Measurements from ENCODE around the gene BCLAF1.

BCLAF1 gene

DNA sequence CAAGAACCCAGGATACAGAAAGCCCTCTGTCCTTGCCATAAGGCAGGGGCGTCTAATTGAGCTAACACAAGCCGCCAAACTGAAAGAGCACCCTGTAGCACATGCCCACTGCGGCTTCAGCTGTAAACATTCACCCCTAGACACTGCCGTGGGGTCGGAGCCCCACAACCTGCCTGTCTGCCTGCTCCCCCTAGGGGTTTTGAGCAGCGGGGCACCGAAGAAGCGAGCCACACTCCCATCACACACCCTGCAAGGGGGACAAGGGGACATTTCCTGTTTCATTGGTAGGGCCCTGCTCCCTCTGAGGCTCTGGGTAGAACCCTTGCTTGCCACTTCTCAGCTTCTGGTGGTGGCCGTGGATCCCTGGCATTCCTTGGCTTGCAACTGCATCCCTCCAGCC, 45.2 kb upstream of the BCLAF1 start:
- POLR2A ChIA-PET: no interaction called here
- no peak for DNase-seq (ENCODE audit: extremely low spot score)
- TF ChIP-seq CTBP1 (IDR thresholded peaks at IDR 0.05; ENCODE audit: borderline replicate concordance) (no peak), FOXA1 (IDR thresholded peaks at IDR 0.05) (no peak), ELF4 (IDR thresholded peaks at IDR 0.05) (no peak), TARDBP (IDR thresholded peaks at IDR 0.05) (no peak), FOXM1 (IDR thresholded peaks at IDR 0.05; ENCODE audit: borderline replicate concordance) (no peak), SP1 (IDR thresholded peaks at IDR 0.05) (no peak), BHLHE40 (IDR thresholded peaks at IDR 0.05; ENCODE audit: borderline replicate concordance) (no peak), NFRKB (IDR thresholded peaks at IDR 0.05) (no peak), LEF1 (IDR thresholded peaks at IDR 0.05; ENCODE audit: borderline replicate concordance) (no peak), ZNF384 (IDR thresholded peaks at IDR 0.05) (no peak), FOXK2 (IDR thresholded peaks at IDR 0.05) (no peak), SUZ12 (IDR thresholded peaks at IDR 0.05) (no peak), L3MBTL2 (conservative IDR thresholded peaks at IDR 0.05) (no peak), HDGF (IDR thresholded peaks at IDR 0.05; ENCODE audit: borderline replicate concordance) (no peak), ARNT (IDR thresholded peaks at IDR 0.05) (no peak)
- TF ChIP-seq, protein P1, sequence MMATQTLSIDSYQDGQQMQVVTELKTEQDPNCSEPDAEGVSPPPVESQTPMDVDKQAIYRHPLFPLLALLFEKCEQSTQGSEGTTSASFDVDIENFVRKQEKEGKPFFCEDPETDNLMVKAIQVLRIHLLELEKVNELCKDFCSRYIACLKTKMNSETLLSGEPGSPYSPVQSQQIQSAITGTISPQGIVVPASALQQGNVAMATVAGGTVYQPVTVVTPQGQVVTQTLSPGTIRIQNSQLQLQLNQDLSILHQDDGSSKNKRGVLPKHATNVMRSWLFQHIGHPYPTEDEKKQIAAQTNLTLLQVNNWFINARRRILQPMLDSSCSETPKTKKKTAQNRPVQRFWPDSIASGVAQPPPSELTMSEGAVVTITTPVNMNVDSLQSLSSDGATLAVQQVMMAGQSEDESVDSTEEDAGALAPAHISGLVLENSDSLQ (IDR thresholded peaks at IDR 0.05): no peak
- CTCF ChIA-PET: interaction anchor here (0.6 kb wide), 1 partner anchor 233 kb away, joined by 4 read pairs; no protein-coding TSS in a partner anchor

DNA sequence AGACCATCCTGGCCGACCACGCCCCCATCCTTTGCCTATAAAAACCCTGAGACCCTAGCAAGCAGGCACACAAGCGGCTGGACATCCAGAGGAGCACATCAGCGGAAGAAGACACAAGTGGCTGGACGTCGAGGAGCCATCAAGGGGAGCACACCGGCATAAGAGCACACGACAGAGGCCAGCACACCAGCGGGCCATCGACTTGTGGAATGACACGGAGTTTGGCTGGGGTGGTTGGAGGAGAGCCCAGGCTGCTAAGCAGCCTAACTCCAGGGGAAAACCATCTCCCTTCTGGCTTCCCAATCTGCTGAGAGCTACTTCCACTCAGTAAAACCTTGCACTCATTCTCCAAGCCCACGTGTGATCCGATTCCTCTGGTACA, 44.8 kb upstream of the BCLAF1 start:
- ChIA-PET POLR2A (no interaction called here), CTCF (interaction anchor here (0.6 to 1.2 kb wide), 2 partner anchors 48 to 232 kb away, joined by 3 to 4 read pairs; no protein-coding TSS in a partner anchor)

DNA sequence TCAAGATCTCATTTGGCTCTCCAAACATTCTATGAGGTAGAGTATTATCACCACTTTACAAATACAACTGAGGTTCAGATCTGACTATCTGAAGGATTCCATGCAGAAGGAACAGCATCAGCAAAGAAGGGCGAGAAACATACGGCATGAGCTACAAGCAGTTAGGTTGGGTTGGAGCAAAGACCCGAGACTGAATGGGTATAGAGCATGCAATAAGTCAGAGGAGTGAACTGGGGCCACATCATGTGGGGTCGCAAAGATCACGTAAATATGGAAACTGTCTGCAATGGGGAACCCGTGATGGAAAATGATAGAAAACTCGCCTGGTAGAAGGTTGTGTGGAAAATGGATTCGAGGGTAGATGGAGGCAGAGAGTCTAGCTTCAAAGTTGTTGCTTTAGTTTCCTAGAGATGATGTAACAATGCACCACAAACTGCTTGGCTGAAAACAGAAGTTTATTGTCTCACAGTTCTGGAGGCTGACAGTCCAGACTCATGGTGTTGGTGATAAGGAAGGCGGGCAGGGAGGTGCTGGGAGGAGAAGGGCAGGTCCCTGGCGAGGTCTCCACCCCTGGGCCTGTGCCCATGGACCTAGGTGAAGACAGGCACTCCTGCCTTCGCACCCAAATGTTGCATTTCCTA, 44.3 kb upstream of the BCLAF1 start:
- ChIA-PET POLR2A (interaction anchor here (1.7 kb wide), 1 partner anchor 44 kb away, joined by 7 read pairs; the partner anchor contains the start of gene BCLAF1), CTCF (interaction anchor here (0.6 to 2.2 kb wide), 3 partner anchors 12 to 232 kb away, joined by 3 to 7 read pairs (median 4); no protein-coding TSS in a partner anchor)
- TF ChIP-seq NFRKB (IDR thresholded peaks at IDR 0.05): no peak
- no peak for TF ChIP-seq HDGF (IDR thresholded peaks at IDR 0.05; ENCODE audit: borderline replicate concordance)
- no peak for TF ChIP-seq FOXM1 (IDR thresholded peaks at IDR 0.05; ENCODE audit: borderline replicate concordance)
- DNase-seq (ENCODE audit: extremely low spot score): no peak

More for the DNA sequence above, 44.8 kb upstream of the BCLAF1 start:
- no peak for DNase-seq (ENCODE audit: extremely low spot score)
- no peak for TF ChIP-seq ARNT (IDR thresholded peaks at IDR 0.05)
- no peak for TF ChIP-seq BHLHE40 (IDR thresholded peaks at IDR 0.05; ENCODE audit: borderline replicate concordance)
- TF ChIP-seq SP1 (IDR thresholded peaks at IDR 0.05): no peak
- TF ChIP-seq LEF1 (IDR thresholded peaks at IDR 0.05; ENCODE audit: borderline replicate concordance): no peak
- no peak for TF ChIP-seq NFRKB (IDR thresholded peaks at IDR 0.05)
- no peak for TF ChIP-seq L3MBTL2 (conservative IDR thresholded peaks at IDR 0.05)
- TF ChIP-seq CTBP1 (IDR thresholded peaks at IDR 0.05; ENCODE audit: borderline replicate concordance): no peak
- no peak for TF ChIP-seq SUZ12 (IDR thresholded peaks at IDR 0.05)
- TF ChIP-seq FOXK2 (IDR thresholded peaks at IDR 0.05): no peak
- TF ChIP-seq, protein P1 (IDR thresholded peaks at IDR 0.05): no peak
- no peak for TF ChIP-seq FOXA1 (IDR thresholded peaks at IDR 0.05)
- TF ChIP-seq ZNF384 (IDR thresholded peaks at IDR 0.05): no peak
- TF ChIP-seq TARDBP (IDR thresholded peaks at IDR 0.05): no peak
- no peak for TF ChIP-seq FOXM1 (IDR thresholded peaks at IDR 0.05; ENCODE audit: borderline replicate concordance)
- TF ChIP-seq HDGF (IDR thresholded peaks at IDR 0.05; ENCODE audit: borderline replicate concordance): no peak

DNA sequence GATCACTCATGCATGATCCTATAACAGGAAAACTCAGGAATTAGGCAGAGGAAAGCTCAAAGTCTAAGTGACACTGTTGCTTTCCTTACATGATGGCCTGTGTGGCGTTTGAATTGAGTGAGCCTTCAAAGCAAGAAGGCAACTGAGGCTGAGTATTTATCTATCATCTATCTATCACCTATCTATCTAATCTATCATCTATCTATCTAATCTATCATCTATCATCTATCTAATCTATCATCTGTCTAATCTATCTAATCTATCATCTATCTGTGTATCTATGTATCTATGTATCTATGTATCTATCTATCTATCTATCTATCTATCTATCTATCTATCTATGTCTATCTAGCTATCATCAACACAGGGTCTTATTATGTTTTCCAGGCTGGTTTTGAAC, 41.8 kb upstream of the BCLAF1 start:
- POLR2A ChIA-PET: interaction anchor here (1.1 kb wide), 1 partner anchor 81 kb away, joined by 5 read pairs; the partner anchor contains the start of gene MTFR2

DNA sequence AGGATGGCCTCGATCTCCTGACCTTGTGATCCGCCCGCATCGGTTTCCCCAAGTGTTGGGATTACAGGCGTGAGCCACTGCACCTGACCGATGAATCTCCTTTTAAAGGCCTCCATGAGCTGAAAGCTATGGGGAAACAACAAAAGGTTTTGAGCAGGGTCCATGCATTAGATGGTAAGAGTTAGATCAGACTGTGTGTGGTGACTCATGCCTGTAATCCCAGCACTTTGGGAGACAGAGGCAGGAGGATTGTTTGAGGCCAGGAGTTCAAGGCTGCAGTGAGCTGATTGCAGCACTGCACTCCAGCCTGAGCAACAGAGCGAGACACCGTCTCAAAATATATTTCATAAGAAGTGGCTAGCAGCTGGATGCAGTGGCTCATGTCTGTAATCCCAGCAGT, 41.0 kb upstream of the BCLAF1 start:
- POLR2A ChIA-PET: interaction anchor here (1.1 to 1.2 kb wide), 2 partner anchors 41 to 80 kb away, joined by 3 to 5 read pairs; partner anchors contain the start of genes BCLAF1 and MTFR2
- CTCF ChIA-PET: interaction anchor here (1.2 to 1.4 kb wide), 2 partner anchors 14 to 217 kb away, joined by 4 read pairs; no protein-coding TSS in a partner anchor
- no peak for DNase-seq (ENCODE audit: extremely low spot score)
- no peak for TF ChIP-seq ARNT (IDR thresholded peaks at IDR 0.05)
- no peak for TF ChIP-seq SUZ12 (IDR thresholded peaks at IDR 0.05)
- TF ChIP-seq HDGF (IDR thresholded peaks at IDR 0.05; ENCODE audit: borderline replicate concordance): no peak
- no peak for TF ChIP-seq CTBP1 (IDR thresholded peaks at IDR 0.05; ENCODE audit: borderline replicate concordance)
- no peak for TF ChIP-seq FOXK2 (IDR thresholded peaks at IDR 0.05)
- TF ChIP-seq FOXM1 (IDR thresholded peaks at IDR 0.05; ENCODE audit: borderline replicate concordance): no peak
- TF ChIP-seq, protein P1 (IDR thresholded peaks at IDR 0.05): no peak
- no peak for TF ChIP-seq ELF4 (IDR thresholded peaks at IDR 0.05)
- TF ChIP-seq BHLHE40 (IDR thresholded peaks at IDR 0.05; ENCODE audit: borderline replicate concordance): no peak
- no peak for TF ChIP-seq ZNF384 (IDR thresholded peaks at IDR 0.05)
- no peak for TF ChIP-seq FOXA1 (IDR thresholded peaks at IDR 0.05)
- TF ChIP-seq SP1 (IDR thresholded peaks at IDR 0.05): no peak
- no peak for TF ChIP-seq NFRKB (IDR thresholded peaks at IDR 0.05)

More for the DNA sequence above, 41.8 kb upstream of the BCLAF1 start:
- CTCF ChIA-PET: interaction anchor here (0.6 to 2.2 kb wide), 3 partner anchors 9 to 422 kb away, joined by 3 to 7 read pairs (median 4); no protein-coding TSS in a partner anchor
- no peak for DNase-seq (ENCODE audit: extremely low spot score)
- no peak for TF ChIP-seq FOXK2 (IDR thresholded peaks at IDR 0.05)
- no peak for TF ChIP-seq TARDBP (IDR thresholded peaks at IDR 0.05)
- TF ChIP-seq L3MBTL2 (conservative IDR thresholded peaks at IDR 0.05): no peak
- TF ChIP-seq HDGF (IDR thresholded peaks at IDR 0.05; ENCODE audit: borderline replicate concordance): no peak
- TF ChIP-seq, protein P1 (IDR thresholded peaks at IDR 0.05): no peak
- no peak for TF ChIP-seq ZNF384 (IDR thresholded peaks at IDR 0.05)
- no peak for TF ChIP-seq NFRKB (IDR thresholded peaks at IDR 0.05)
- TF ChIP-seq ARNT (IDR thresholded peaks at IDR 0.05): no peak
- no peak for TF ChIP-seq ELF4 (IDR thresholded peaks at IDR 0.05)
- TF ChIP-seq CTBP1 (IDR thresholded peaks at IDR 0.05; ENCODE audit: borderline replicate concordance): no peak
- TF ChIP-seq FOXA1 (IDR thresholded peaks at IDR 0.05): no peak
- TF ChIP-seq BHLHE40 (IDR thresholded peaks at IDR 0.05; ENCODE audit: borderline replicate concordance): no peak
- no peak for TF ChIP-seq LEF1 (IDR thresholded peaks at IDR 0.05; ENCODE audit: borderline replicate concordance)
- TF ChIP-seq SP1 (IDR thresholded peaks at IDR 0.05): no peak
- TF ChIP-seq SUZ12 (IDR thresholded peaks at IDR 0.05): no peak
- no peak for TF ChIP-seq FOXM1 (IDR thresholded peaks at IDR 0.05; ENCODE audit: borderline replicate concordance)

Data from HEK293T (cell line).